GM21723 (cell line): Measurements from ENCODE around the gene C6orf132.

Experiments used
- ATAC-seq: cut with Tn5 transposase; IDR thresholded peaks from one replicate; pipeline ENCODE4 v1.9.1; 2021; ENCODE audit warnings: mild to moderate bottlenecking, moderate library complexity; ENCODE audit not compliant: unreplicated experiment

C6orf132 gene

DNA sequence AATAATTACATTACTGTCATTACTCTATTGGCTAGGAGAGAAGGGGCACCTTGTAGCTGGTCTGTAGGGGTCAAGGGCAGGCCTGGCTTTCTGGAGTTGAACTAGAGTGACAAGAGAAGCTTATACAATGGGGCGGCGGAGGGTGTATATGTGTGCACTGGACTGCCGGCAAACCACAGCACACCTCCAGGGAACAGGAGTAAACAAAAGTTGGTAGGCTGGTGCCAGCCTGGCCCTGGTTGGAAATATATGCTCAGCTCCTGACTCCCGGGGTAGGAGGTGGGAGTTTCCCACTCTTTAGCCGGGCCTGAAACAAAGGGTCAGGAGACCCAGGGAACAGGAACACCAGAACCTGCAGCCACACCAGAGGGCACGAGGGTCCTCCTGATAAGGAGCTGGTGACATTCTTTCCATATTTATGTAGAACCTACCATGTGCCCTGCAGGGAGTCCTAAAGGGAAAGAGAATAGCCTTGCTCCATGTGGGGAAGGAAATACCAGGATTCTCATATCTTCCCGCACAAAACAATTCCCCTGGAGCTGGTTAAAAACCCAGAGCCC is 5.1 kb downstream of the C6orf132 start:
- ATAC-seq, result no peak

DNA sequence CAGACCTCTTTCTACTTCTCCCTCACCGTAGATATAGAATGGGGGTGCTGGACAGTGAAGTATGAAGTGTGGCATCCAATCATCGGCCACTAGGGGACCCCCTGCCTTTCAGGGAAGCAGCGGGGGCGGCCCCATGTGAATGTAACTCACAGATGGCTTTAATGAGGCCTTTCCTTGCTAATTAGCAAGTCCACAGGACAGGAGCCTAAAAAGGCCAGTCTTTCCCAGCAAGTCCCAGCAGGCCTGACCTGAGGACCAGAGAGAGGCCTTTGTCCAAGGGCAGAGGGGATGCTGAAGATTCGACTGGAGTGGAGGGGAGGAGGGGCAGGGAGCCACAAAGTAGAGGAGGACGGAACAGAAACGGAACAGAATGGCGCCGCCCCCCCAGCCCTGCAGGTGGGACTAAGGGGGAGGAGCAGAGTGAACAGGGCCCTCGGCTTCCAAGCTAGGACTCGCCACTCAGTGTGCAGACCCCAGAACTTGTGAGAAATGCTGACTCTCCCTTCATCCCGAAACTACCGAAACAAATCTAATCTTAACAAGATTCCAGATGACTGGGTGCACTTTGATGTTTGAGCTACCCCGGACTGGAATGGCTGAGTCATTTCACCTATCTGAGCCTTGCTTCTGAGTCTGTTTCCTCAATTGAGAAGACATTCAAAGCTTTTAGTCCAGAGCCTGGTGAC is 5.8 kb downstream of the C6orf132 start:
- ATAC-seq, result peak; percentile 59

DNA sequence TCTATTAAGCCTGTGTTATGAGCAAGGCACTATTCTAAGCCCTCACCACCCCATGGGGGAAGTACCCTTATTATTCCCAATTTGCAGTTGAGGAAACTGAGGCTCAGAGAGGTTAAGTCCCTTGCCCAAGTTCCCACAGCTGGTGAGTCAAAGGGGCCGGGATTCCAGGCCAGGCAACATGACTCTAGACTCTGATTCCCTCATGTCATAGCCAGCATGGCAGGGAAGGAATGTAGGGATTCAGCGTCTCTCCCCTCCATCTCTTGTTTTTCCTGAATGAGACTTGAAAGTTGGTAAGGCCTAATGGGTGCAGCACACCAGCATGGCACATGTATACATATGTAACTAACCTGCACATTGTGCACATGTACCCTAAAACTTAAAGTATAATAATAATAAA is 6.7 kb downstream of the C6orf132 start:
- no peak for ATAC-seq

DNA sequence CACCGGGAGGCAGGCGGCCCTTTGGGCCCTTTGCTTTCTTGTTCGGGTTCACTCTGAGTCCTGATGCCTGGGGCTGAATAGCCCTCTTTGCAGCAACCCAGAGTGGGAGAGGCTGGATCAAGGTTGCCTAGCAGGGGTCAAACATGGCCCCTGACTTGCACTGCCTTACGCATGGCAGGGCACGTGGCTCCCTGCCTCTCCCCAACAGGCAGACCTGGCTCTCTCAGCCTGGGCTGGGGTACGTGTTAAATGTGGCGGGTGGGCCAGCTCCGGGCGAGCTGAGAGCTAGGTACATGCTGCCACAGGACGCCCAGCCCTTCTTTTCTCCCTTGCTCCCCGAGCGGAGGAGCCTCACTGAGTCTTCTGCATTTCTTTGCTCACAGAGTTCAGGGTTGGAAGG is 7.3 kb downstream of the C6orf132 start:
- no peak for ATAC-seq

DNA sequence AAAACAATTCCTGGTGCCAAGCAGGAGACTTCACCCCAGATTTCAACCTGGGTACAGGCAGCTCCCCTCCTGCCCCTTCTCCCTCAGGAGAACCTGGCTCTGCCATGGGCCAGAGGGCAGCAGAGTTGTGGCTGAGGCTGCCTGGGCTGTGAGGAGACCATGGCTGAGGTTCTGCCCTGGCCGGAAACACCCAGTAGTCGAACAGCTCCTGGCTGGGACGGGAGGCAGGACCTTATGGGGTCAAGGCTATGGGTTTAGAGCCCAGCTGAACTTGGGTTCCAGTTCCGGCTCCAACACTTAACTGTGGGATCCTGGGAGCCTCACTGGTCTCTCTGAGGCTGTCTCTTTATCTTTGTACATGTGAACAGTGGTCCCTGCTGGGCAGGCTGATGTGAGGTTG is 8.5 kb downstream of the C6orf132 start:
- ATAC-seq, result no peak

DNA sequence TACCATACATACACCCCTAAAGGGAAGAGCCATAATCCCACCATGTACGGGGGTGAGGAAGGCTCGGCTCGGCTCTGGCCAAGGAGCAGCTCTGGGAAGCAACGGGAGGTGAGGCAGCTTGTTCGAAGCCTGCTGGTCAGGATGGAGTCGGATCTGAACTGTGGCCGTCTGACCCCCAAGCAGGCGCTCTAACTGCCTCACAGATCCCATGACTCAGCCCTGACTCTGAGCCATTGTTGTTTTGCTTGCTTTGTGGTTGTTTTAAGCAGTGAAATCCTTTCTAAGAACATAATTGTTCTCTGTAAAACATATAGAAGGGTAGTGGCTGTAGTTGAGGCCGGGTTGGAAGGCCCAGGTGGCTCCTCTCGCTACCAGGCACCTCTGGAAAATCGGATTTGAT is 10.9 kb downstream of the C6orf132 start:
- ATAC-seq, result no peak

DNA sequence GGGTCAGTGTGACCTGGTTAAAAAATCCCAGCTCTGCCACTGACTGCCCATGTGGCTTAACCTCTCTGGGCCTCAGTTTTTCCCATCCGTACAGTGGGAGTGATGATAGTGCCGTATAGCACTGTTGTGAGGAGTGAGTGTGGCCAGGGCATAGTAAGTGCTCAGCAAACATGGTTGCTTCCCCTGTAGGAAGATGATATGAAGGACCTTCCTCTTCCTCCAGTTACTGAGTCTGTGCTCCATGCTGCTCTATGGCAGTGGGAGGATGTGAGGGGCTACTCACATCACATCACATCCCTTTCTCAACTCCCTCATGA is 13.1 kb downstream of the C6orf132 start:
- ATAC-seq, result no peak

DNA sequence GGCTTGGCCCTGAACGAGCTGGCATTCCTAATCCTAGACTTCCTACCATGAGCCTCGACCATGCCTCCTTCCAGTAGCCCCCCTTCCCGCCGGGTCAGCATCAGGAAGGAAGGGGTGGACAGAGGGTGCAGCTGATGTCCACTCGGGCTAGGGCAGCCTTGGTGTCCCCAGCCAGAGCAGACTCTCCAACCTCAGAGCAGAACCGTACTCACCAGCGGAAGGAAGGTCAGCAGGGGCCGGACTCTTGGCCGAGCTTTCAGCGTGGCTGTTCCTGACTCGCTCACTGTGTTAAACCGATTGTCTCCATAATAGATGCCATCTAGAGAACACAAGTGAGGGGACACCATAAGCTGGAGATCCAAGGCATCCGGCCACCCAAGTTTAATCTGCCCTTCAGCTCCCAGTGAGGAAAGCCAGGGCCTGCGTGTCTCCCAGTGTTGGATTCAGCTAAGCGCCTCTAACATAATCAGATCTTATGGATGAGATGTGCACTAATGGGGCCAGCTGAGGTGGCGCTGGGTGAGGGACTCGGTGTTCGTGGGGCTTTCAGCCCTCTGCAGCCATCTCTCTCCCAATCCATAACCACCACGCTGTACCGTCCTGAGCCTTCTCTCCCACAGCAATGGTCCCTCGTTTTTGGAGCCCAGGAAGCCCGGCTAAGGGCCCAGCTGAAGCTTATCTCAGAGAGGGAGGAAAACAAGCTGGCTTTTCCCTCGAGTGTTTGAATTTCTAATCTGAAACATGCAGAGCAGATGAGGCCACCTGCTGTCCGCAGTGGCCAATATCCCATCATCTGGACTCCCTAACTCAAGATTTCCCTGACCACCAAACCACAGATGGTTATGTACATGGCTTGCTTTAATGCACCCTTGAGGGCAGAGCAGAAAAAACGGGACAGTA is 13.7 kb downstream of the C6orf132 start:
- no peak for ATAC-seq

DNA sequence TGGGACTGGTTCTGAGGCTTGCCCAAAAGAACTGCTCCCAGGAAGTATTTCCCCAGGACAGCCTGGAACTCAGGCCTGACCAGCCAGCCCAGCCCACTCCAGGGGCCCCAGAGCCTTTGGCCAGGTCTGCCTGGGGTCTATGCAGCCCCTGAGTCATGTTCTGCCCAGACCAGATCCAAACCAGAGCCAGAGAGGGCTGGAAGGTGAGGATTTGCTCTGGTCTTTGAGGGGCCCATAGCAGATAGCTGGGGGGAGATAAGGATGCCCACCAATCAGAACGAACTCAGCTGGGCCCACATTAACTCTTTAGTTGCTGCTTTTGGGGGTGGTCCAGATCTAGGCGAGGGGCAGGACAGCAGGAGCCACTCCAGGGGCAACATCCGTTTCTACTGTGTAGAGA is 16.8 kb downstream of the C6orf132 start:
- no peak for ATAC-seq

DNA sequence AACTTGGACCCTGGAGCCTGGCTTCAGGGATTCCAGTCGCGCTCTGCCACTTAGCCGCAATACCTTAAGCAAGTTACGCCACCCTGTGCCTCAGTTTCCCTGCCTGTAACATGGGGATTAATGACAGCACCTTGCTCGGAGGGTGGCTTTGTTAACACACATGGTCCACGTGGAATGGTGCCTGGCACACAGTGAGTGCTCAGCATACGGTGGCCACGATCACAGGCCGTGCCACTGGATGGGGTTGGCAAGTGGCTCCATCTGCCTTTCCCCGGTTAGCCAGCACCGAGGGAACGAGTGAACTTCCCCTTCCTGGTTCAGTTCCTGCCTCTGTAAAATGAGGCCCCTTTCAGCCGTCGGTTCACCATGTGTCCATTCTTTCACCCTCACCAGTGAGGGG is 17.2 kb downstream of the C6orf132 start:
- no peak for ATAC-seq

DNA sequence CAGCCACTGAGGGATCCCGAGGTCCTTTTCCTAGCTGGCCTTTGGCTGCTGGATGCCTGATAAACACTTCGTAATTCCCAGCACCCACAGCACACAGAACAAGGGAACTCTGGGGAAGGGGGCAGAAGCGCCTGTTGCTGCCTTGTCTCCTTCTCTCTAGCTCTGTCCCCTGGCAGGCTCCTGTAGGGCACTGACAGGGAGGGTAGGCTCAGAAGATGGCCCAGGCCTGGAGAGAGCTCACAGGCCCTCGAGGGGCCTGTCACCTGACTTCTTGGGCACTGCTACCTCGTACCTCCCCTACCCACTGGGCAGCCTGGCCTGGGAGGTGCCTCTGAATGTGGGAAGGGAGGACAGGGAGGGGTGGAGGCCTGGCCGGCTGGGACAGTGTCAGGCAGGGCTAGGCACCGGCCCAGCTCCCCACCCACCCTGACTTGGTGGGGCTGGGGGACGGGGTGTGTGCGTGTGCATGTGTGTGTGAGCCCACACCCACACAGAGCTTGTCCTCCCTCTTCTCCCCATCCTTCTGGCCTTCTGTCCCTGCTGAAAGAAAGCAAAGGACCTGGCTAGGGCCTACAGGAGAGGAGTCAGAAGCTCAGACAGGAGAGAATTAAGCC is 18.1 kb downstream of the C6orf132 start:
- no peak for ATAC-seq

DNA sequence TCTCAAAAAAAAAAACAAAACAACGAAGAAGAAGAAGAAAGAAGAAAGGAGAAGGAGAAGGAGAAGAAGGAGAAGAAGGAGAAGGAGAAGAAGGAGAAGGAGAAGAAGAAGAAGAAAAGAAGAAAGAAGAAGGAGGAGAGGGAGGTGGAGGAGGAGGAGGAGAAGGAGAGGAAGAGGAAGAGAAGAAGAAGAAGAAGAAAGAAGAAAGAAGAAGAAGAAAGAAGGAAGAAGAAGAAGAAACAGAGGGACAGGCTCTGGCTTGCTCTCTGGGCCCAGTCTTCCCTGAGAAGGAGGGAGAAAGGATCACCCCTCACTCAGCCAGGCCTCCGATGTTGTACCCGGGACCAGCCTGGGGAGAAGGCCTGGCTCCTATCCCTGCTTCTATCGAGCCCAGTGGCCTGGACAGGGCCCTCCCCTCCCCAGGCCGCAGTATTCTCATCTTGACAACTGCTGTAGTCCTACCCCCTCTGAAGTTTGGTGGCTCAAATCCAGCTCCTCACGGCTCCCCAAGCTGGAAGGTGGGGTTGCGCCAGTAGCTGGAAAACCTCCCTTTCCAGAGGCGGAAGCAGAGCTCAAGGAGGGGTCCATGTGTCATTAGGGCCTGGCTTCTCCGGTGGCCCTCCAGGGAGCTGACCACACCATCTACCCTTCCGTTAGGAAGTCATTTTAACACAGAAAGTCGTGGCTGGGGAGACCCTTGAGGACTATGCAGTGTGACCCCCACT is 18.9 kb downstream of the C6orf132 start:
- ATAC-seq, result no peak

DNA sequence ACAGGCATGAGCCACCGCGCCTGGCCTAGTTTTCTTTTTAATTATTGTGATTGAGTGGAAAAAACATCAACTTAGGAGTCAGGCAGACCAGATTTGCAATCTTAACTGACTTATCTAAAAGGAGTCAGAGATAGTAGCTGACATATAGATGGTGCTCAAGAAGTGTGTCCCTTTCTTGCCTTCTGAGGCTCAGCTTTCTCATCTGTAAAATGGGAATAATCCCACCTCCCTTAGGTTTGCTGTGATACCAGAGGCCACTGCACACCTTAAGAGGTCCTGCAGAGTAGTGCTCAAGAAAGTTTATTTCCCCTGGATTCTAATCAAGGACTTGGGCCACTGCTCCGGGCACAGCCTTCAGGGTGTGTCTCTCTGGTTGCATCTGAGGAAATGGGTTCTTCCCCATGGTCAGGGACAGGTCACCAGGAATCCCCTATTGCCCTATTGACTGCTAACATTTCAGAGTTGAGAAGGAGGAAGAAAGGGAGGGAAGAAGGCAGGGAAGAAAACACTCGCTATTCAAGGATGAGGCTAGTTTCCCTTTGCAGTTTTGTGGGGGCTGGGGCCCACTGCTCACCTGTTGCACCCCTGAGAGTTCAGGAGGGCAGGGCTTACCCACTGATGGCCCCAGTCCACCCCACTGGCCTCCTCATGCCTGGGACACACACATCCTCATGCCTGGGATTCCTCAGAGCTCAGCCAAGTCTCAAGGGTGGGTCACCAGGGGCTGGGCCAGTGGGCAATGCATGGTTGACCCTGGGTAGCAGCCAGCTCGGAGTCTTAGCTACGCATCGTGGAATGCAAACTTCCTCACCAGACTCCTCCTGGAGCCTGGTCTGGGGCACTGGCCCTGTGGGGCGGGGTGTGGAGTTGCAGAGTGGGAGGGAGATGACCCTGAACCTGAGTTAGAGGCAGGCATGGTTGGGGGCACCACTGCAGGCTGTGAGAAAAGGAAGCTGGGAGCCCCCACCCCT is 21.2 kb downstream of the C6orf132 start:
- ATAC-seq, result no peak

DNA sequence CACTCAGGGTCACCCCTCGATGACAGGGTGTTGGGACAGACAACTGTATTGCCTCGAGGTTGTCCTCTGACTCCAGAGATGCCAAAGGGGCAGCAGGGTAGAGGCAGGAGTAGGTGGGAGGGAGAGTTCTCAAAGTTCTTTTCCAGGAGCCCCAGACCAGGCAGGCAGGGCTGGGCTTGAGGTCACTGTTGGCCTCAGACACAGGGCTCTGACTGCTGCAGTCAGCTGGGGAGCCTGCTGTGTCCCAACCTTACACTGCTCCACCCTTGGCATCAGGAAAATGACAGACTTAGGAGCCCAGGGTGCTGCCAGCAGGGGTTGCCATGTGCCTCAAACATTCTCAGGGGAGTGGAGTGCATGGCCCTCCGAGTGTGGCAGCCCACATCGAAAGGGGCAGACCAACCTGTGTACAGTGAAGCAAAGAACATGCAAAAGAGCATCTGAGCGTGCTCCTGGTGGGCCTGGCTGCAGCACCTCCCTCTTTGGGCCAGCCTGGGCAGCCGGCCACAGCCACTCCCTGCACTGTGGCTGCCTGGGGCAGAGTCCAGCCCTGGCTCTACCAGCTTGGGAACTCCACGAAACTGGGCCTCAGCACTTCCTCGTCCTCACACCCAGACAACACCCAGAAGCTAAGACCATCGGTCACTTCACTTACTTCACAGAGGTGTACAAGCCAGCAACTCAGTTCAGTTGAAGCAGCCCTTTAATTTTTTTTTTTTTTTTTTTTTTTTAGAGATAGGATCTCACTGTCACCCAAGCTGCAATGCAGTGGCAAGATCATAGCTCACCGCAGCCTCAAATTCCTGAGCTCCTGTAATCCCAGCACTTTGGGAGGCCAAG is 24.0 kb downstream of the C6orf132 start:
- no peak for ATAC-seq

DNA sequence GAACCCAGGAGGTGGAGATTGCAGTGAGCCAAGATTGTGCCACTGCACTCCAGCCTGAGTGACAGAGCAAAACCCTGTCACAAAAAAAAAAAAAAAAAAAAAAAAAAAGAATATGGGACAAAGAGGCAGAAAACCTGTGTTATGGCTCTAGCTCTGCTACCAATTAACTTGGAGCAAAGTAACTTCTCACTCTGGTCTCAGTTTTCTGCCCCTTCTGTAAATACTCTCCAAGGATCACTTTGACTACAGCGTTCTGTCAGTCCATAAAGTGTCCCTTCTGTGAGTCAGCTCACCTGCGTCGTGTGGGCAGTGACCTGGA is 24.6 kb downstream of the C6orf132 start:
- no peak for ATAC-seq

DNA sequence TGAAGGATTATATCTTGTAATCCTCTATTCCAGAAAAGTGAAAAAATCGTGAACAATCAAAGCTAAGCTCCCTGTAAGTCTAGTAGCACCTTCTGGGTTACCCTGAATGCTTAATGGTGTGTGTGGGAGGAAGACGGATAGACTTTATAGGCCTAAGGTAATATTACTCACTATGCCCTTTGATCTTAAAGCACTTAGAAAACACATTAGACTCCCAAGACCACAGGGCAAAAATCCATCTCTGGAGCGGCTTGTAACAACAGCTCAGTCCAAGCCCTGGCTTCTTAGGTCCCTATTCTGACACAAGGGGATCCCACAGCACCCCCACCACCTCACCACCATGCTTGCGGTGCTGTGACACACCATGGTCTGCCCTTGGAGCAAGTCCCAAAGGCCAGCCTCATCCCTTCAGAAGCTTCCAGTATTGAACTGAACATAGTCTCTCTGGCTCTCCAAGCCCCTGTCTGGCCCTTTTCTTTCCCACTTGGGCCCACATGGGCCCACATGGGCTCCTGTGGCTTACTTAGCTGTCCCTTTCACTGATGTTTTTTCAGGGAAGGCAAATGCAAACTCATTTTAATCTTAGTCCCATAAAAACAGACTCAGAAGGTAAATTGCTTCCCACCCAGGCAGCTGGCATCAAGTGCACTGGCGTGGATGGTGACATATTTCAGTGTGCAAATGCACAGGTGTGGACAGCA is 28.3 kb downstream of the C6orf132 start:
- no peak for ATAC-seq

DNA sequence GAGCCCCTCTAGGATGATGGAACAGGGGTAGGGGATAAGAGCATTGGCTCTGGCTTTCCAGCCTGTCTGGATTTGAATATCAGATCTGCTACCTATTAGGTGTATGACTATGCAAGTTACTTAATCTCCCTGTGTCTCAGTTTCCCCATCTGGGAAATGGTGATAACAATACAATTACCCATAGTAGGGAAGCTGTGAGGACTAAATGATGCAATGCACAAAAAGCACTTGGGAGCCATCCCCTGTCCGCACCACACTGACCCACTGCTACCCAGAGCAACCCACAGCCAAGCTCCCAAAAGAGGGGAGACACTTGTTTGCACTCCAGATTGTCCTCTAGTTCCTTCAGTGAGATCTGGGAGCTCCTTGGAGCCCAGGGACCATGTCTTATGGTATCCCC is 30.1 kb downstream of the C6orf132 start:
- no peak for ATAC-seq

DNA sequence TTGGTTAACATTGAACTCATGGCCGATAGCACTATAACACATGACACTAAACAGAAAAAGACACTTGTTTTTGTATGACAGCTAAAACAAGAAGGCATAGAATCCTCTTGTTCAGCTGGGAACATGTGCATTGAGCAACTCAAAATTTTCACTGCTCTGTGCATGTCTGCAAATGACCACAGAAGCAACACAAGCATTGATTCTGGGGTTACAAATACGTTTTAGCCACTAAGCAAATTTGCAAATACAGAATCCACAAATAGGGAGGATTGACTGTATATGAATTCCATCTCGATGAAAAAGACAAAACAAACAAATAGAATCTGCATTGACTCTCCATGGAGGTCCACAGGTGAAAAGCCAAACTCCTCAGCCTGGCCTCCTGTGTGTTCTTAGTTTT is 31.7 kb downstream of the C6orf132 start:
- no peak for ATAC-seq

DNA sequence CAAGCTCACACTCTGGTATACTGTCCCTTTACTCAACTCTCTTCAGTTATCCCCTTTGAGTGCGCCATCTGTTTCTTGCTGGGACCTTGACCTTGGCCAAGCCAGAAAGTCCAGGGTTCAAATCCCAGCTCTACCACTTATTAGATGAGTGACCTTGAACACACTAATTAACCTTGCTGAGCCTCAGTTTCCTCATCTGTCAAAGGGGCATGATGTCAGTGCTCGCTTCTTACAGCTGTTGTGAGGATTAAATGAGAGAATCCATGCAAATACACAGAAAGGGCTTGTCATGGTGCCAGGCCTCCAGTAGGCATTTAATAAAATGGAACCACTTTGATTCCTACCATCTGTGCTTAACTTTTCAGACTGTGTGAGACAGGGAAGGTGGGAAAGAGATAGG is 34.3 kb downstream of the C6orf132 start:
- ATAC-seq, result no peak
